SH-SY5Y (cell line): Measurements from ENCODE around the gene LPCAT2.

Experiments
- GATA2 ChIP-seq: IDR thresholded peaks from 2 replicates; pipeline ENCODE4 v1.6.1; 2011; ENCODE audit warnings: mild to moderate bottlenecking, low read depth, low read length
- GATA3 ChIP-seq: IDR thresholded peaks from 2 replicates; pipeline ENCODE4 v1.6.1; 2011; ENCODE audit warnings: low read depth, mild to moderate bottlenecking, low read length, moderate library complexity

DNA sequence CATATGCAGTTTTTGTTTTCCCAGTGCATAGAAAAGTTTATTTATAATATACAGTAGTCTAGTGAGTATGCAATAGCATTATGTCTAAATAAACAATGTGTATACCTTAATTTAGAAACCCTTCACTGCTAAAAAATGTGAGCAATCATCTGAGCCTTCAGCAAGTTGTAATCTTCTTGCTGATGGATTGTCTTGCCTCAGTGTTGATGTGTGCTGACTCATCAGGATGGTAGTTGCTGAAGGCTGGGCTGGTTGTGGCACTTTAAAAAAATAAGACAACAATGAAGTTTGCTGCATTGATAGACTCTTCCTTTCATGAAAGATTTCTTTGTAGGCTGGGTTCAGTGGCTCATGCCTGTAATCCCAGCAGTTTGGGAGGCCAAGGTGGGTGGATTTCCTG lies 43.7 kb downstream of the LPCAT2 start:
- TF ChIP-seq GATA2 = no peak
- TF ChIP-seq GATA3 = no peak
